GM20000 (cell line): ENCODE measurements around the gene OR6F1.
"Not testable (repeated sequence)": the region's sequence is repeated elsewhere in the genome, so short reads cannot be mapped to it uniquely, and the experiment has no call there.

ENCODE experiments used
- DNase-seq: peaks from one replicate; pipeline ENCODE4 v3.0.0; 2012; ENCODE audit warnings: low spot score
- TF ChIP-seq, protein P1 (sequence below): IDR thresholded peaks from 2 replicates; pipeline ENCODE4 v1.5.1; 2012; ENCODE audit warnings: mild to moderate bottlenecking, control low read depth; ENCODE audit errors: extremely low read depth, missing control alignments

Gene OR6F1

DNA sequence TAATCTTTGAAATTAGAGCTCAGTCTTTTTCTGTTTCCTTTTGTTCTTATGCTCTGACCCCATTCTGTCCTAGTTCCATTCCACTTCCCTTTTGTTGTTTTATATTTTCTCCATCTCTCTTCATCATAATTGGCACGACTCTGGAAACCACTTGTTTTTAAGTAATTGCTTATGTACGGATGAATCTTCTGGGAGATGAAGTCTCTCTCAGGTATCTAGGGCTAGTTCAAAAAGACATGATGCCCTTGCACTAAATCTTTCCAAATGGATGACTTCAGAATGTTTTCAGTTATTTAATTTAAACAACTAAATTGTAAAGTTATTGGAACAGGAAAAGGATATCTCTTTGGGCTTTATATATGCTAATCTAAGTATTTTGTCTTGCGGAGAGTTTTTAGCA is at the start of gene OR6F1:
Gene OR6F1, minus strand, starts transcription at position 101 of the 400 bp plus-strand sequence. CDS start 3,891 bp downstream, outside the sequence.
- no peak for DNase-seq

DNA sequence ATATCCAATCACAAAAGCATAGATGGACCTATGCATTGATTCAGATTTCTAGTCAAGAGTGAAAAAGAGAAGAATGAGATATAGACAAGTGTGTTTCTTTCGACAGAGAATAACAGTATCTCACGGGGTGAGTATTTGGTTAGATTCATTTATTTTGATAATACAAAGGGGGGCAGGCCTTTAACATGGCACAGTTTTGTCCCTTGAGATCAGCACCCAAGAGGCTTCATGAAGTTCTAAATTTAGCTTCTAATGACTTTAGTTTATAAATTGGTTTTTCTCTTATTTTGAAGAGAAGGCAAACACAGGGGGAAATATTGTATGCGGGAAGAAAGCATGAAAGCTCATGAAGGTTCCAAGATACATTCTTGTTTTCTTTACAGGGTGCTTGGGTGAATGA is 44.0 kb upstream of the OR6F1 start, which contains the start of gene OR1C1:
Gene OR1C1, minus strand, starts transcription at position 101 of the 400 bp plus-strand sequence. CDS start 2,150 bp downstream, outside the sequence.
- no peak for DNase-seq

More for the DNA sequence above, at the start of gene OR6F1:
- TF ChIP-seq, protein P1, sequence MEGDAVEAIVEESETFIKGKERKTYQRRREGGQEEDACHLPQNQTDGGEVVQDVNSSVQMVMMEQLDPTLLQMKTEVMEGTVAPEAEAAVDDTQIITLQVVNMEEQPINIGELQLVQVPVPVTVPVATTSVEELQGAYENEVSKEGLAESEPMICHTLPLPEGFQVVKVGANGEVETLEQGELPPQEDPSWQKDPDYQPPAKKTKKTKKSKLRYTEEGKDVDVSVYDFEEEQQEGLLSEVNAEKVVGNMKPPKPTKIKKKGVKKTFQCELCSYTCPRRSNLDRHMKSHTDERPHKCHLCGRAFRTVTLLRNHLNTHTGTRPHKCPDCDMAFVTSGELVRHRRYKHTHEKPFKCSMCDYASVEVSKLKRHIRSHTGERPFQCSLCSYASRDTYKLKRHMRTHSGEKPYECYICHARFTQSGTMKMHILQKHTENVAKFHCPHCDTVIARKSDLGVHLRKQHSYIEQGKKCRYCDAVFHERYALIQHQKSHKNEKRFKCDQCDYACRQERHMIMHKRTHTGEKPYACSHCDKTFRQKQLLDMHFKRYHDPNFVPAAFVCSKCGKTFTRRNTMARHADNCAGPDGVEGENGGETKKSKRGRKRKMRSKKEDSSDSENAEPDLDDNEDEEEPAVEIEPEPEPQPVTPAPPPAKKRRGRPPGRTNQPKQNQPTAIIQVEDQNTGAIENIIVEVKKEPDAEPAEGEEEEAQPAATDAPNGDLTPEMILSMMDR: no peak

DNA sequence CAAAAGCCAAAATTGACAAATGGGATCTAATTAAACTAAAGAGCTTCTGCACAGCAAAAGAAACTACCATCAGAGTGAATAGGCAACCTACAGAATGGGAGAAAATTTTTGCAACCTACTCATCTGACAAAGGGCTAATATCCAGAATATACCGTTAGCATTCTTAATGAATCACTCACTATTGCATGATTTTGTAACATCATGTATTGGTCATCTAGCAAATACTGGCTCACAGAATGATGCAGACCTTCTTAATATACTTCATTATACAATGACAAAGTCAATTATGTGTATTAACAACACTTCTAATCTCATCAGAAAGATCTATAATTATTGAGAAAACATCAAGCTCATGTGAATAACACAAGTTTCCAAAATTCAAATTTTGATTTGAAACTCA is 37.9 kb upstream of the OR6F1 start:
- not testable (repeated sequence) for DNase-seq

More for the DNA sequence above, 44.0 kb upstream of the OR6F1 start, which contains the start of gene OR1C1:
- TF ChIP-seq, protein P1: no peak

DNA sequence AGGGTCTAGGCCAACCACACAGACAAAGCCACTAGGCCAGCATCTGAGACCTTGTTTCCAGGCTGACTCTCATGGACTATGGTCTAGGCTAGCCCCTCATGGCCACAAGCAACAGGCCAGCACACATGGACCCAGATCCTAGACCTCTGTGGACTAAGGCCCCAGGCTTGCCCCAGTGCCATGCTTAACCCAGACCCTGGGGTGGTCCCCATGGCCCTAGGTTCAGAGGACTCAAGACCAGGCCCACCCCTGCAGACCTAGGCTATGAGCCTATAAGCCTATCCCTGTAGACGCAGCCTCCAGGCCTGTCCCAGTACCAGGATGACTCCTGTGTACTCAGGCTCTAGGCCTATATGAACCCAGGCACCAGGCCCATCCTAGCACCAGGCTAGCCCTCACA is 33.4 kb upstream of the OR6F1 start:
- TF ChIP-seq, protein P1: no peak
- no peak for DNase-seq

DNA sequence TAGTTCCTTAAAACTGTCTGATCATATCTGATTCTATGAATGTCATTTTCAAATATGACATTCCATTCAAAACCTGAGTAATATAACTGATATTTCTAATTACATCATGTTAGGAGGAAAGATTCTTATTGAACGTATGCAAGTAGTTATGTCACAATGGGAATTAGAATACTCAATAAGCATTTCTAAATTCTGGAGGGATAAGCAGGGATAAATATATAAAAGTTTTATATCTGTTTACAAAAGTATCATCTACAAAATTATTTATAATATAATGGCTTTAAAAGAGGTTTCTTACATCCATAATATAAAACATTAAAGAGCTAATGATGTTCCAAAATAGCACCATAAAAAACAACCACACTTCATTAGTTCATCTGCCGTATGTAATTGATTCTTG is 31.6 kb upstream of the OR6F1 start, which contains the start of gene OR14A2:
Gene OR14A2, minus strand, starts transcription at position 101 of the 400 bp plus-strand sequence.
- DNase-seq: no peak
- TF ChIP-seq, protein P1: no peak

DNA sequence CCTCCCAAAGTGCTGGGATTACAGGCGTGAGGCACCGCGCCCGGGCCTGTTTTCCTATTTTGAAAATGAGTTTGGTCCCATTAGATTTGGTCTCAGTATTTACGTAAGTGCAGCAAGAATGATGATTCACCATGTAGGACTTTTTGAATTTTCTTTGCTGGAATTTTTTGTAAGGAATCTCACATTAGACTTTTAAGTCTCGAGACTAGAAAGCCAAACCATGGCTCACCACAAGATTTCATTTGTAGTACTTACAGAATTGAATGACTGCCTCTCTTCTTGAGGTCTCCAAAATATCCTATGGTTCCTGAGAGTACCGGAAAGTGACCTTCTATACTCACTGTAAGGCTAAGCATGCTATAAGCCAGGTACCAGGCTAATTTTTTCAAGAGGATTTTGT is 31.2 kb upstream of the OR6F1 start:
- DNase-seq: no peak
- TF ChIP-seq, protein P1: no peak

DNA sequence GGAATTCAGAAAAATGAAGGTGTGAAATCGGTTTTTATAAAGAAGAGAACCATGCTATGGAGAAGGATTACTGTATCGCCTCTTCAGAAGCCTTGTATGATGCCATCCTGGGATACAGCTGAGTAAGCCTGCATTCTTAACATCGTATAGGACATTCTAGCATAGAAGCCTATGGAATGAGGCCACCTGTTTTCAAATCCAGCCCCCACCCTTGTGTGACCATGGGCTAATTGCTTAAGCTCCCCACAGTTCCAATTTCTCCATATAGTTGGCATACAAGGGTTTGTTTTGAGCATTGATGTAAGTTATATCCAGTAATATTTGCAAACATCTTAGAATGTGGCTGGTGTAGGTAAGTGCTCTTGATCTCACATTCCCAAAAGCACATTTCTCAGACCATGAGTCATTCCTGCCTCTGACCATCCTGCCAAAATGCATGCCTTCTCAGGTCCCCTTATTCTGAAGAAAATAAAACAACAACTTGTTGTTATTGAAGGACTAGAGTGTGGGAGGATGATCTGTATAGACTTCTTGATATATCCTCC is 30.0 kb upstream of the OR6F1 start:
- TF ChIP-seq, protein P1: no peak
- DNase-seq: no peak

DNA sequence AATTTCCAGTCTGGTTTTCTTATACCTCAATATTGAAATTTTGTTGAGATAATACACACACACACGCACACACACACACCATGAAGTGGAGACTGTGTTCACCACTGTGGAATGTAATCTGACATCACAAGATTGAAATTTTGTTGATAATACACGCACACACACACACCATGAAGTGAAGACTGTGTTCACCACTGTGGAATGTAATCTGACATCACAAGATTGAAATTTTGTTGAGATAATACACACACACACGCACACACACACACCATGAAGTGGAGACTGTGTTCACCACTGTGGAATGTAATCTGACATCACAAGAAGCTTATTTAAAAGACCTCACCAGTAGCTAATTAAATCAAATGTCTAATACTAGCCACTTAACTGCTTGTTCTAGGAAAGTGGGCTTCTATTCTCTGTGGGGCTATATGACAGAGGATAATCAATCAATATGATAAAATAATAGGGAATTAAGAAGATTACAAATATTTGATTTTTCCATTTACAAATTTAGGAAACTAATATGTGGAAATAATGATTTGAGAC is 25.8 kb upstream of the OR6F1 start:
- DNase-seq: not testable (repeated sequence)
